ENCODE data around the gene PITPNC1. TPM values are rescaled to one million over a fixed set of nuclear protein-coding genes. Genes with fewer than 3 reads are reported as not detected.
"Not testable (repeated sequence)": the region's sequence is repeated elsewhere in the genome, so short reads cannot be mapped to it uniquely, and the experiment has no call there.

The PITPNC1 gene
- total RNA-seq, 1 donor from 2014 or later, result 25.4 TPM

GRCh38 chr17:67417507-67417906 is 40.4 kb downstream of the PITPNC1 start:
- H3K27ac ChIP-seq, result no peak overlapping the region
- intact Hi-C loops (cut with DNase I), result no loop called here
- no peaks in the 10 kb centered on the region for H3K27me3 ChIP-seq
- no peak for DNase-seq
- H3K4me1 ChIP-seq, result peaks cover 11% of the 10 kb centered on the region
- no peaks in the 10 kb centered on the region for H3K9me3 ChIP-seq
- no peak overlapping the region for H3K4me3 ChIP-seq
- ATAC-seq, result peak; percentile 59
- no peaks in the 10 kb centered on the region for H3K36me3 ChIP-seq
- no peak for TF ChIP-seq CTCF (IDR thresholded peaks at IDR 0.05)

- Histone ChIP-seq H3K4me3 (no peak overlapping the region), H3K36me3 (no peaks in the 10 kb centered on the region), H3K27me3 (no peaks in the 10 kb centered on the region), H3K27ac (no peak overlapping the region), H3K9me3 (no peaks in the 10 kb centered on the region), H3K4me1 (peaks cover 13% of the 10 kb centered on the region)
- no peak for DNase-seq
- intact Hi-C loops (cut with DNase I), result no loop called here
- ATAC-seq, result no peak
- no peak for TF ChIP-seq CTCF (IDR thresholded peaks at IDR 0.05)
Observed at GRCh38 chr17:67420994-67421393, 43.9 kb downstream of the PITPNC1 start.

GRCh38 chr17:67421869-67422273 is 44.8 kb downstream of the PITPNC1 start:
- Histone ChIP-seq H3K4me3 (no peak overlapping the region), H3K9me3 (no peaks in the 10 kb centered on the region), H3K27me3 (no peaks in the 10 kb centered on the region), H3K36me3 (no peaks in the 10 kb centered on the region), H3K27ac (peak overlapping the region; percentile 74), H3K4me1 (peaks cover 13% of the 10 kb centered on the region)
- no peak for TF ChIP-seq CTCF (IDR thresholded peaks at IDR 0.05)
- peak; percentile 93 for ATAC-seq
- no peak for DNase-seq
- intact Hi-C loops (cut with DNase I), result no loop called here

- DNase-seq; H3K36me3 ChIP-seq; H3K4me3 ChIP-seq; intact Hi-C loops (cut with DNase I); H3K9me3 ChIP-seq; H3K27me3 ChIP-seq: not testable (repeated sequence)
- H3K4me1 ChIP-seq, result peaks cover 13% of the 10 kb centered on the region
- ATAC-seq, result peak; percentile 7
- peak overlapping the region; percentile 74 for H3K27ac ChIP-seq
Observed at GRCh38 chr17:67422296-67422695, 45.2 kb downstream of the PITPNC1 start.

GRCh38 chr17:67422897-67423296 is 45.8 kb downstream of the PITPNC1 start:
- Histone ChIP-seq H3K4me3 (no peak overlapping the region), H3K36me3 (no peaks in the 10 kb centered on the region), H3K27me3 (no peaks in the 10 kb centered on the region), H3K27ac (no peak overlapping the region), H3K4me1 (peaks cover 13% of the 10 kb centered on the region), H3K9me3 (no peaks in the 10 kb centered on the region)
- DNase-seq, result no peak
- TF ChIP-seq CTCF (IDR thresholded peaks at IDR 0.05), result no peak
- intact Hi-C loops (cut with DNase I), result no loop called here
- no peak for ATAC-seq

GRCh38 chr17:67425571-67426160 is 48.6 kb downstream of the PITPNC1 start:
- ATAC-seq (no peak), DNase-seq (no peak)
- no peaks in the 10 kb centered on the region for H3K9me3 ChIP-seq
- no peak for TF ChIP-seq CTCF (IDR thresholded peaks at IDR 0.05)
- no peak overlapping the region for H3K27ac ChIP-seq
- H3K4me1 ChIP-seq, result peaks cover 13% of the 10 kb centered on the region
- H3K4me3 ChIP-seq, result no peak overlapping the region
- intact Hi-C loops (cut with DNase I), result no loop called here
- no peaks in the 10 kb centered on the region for H3K27me3 ChIP-seq
- no peaks in the 10 kb centered on the region for H3K36me3 ChIP-seq

Measured in upper lobe of right lung (tissue), 1 donor.